ENCODE measurements around the gene CATSPER4. TPM values are rescaled to one million over a fixed set of nuclear protein-coding genes. Genes with fewer than 3 reads are reported as not detected.
"Not testable (repeated sequence)": the region's sequence is repeated elsewhere in the genome, so short reads cannot be mapped to it uniquely, and the experiment has no call there.

CATSPER4 gene
- total RNA-seq, 4 donors from 2014 or later: not detected

- Histone ChIP-seq H3K9me3 (no peaks in the 10 kb centered on the region), H3K27ac (no peak overlapping the region), H3K27me3 (peaks cover 36% of the 10 kb centered on the region), H3K36me3 (no peaks in the 10 kb centered on the region), H3K4me1 (peaks cover 6 to 24% (median 13%) of the 10 kb centered on the region in 4 donors), H3K4me3 (peak overlapping the region in 1 of 4 donors; percentile 42)
- in situ Hi-C loops (cut with MboI; ENCODE audit: low pct_ligation_motif_present in 1 of 4, low pct_unique_long_range_greater_than_20kb in 1 of 4, low sequenced_read_pairs in 3 of 4) (no loop called here), intact Hi-C loops (cut with DNase I; ENCODE audit: low total_unique reads) (no loop called here)
- TF ChIP-seq POLR2A (IDR thresholded peaks at IDR 0.05) (no peak), POLR2AphosphoS5 (IDR thresholded peaks at IDR 0.05) (no peak), EP300 (IDR thresholded peaks at IDR 0.05; ENCODE audit: low read depth) (no peak)
- TF ChIP-seq, protein P1, sequence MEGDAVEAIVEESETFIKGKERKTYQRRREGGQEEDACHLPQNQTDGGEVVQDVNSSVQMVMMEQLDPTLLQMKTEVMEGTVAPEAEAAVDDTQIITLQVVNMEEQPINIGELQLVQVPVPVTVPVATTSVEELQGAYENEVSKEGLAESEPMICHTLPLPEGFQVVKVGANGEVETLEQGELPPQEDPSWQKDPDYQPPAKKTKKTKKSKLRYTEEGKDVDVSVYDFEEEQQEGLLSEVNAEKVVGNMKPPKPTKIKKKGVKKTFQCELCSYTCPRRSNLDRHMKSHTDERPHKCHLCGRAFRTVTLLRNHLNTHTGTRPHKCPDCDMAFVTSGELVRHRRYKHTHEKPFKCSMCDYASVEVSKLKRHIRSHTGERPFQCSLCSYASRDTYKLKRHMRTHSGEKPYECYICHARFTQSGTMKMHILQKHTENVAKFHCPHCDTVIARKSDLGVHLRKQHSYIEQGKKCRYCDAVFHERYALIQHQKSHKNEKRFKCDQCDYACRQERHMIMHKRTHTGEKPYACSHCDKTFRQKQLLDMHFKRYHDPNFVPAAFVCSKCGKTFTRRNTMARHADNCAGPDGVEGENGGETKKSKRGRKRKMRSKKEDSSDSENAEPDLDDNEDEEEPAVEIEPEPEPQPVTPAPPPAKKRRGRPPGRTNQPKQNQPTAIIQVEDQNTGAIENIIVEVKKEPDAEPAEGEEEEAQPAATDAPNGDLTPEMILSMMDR (IDR thresholded peaks at IDR 0.05): no peak
- 40 to 84% methylated on average over 1 to 7 of the region's 7 CpGs for WGBS, 2 donors (ENCODE audit: low coverage in 1 of 2)
- DNase-seq: no peak
Observed at GRCh38 chr1:26224606-26225005, 34.2 kb downstream of the CATSPER4 start.

- peak overlapping the region; percentile 13 to 42 (median 22) for H3K4me3 ChIP-seq
- H3K9me3 ChIP-seq: no peaks in the 10 kb centered on the region
- intact Hi-C loops (cut with DNase I; ENCODE audit: low total_unique reads): no loop called here
- no peak for TF ChIP-seq POLR2AphosphoS5 (IDR thresholded peaks at IDR 0.05)
- no peak for TF ChIP-seq POLR2A (IDR thresholded peaks at IDR 0.05)
- TF ChIP-seq, protein P1 (IDR thresholded peaks at IDR 0.05): no peak
- no peak for TF ChIP-seq EP300 (IDR thresholded peaks at IDR 0.05; ENCODE audit: low read depth)
- H3K27me3 ChIP-seq: peaks cover 36% of the 10 kb centered on the region
- in situ Hi-C loops (cut with MboI; ENCODE audit: low pct_ligation_motif_present in 1 of 4, low pct_unique_long_range_greater_than_20kb in 1 of 4, low sequenced_read_pairs in 3 of 4): no loop called here
- no peaks in the 10 kb centered on the region for H3K36me3 ChIP-seq
- H3K4me1 ChIP-seq: peaks cover 6 to 24% (median 13%) of the 10 kb centered on the region in 4 donors
- DNase-seq: peak; percentile 78
- no peak overlapping the region for H3K27ac ChIP-seq
- 22% methylated on average over 27 of the region's 50 CpGs; no CpG with 5 or more reads in 1 of the 2 donors for WGBS, 2 donors (ENCODE audit: low coverage in 1 of 2)
Observed at GRCh38 chr1:26225033-26225831, 34.8 kb downstream of the CATSPER4 start.

- peaks cover 20% of the 10 kb centered on the region for H3K27me3 ChIP-seq
- H3K4me3 ChIP-seq; intact Hi-C loops (cut with DNase I; ENCODE audit: low total_unique reads); in situ Hi-C loops (cut with MboI; ENCODE audit: low pct_ligation_motif_present in 1 of 4, low pct_unique_long_range_greater_than_20kb in 1 of 4, low sequenced_read_pairs in 3 of 4); H3K9me3 ChIP-seq; DNase-seq; H3K36me3 ChIP-seq; H3K27ac ChIP-seq: not testable (repeated sequence)
- H3K4me1 ChIP-seq: peaks cover 0 to 16% (median 10%) of the 10 kb centered on the region in 4 donors
- WGBS, 2 donors (ENCODE audit: low coverage in 1 of 2): 59 to 81% methylated on average over 2 of the region's 2 CpGs
Observed at GRCh38 chr1:26230682-26231081, 40.3 kb downstream of the CATSPER4 start.

DNA sequence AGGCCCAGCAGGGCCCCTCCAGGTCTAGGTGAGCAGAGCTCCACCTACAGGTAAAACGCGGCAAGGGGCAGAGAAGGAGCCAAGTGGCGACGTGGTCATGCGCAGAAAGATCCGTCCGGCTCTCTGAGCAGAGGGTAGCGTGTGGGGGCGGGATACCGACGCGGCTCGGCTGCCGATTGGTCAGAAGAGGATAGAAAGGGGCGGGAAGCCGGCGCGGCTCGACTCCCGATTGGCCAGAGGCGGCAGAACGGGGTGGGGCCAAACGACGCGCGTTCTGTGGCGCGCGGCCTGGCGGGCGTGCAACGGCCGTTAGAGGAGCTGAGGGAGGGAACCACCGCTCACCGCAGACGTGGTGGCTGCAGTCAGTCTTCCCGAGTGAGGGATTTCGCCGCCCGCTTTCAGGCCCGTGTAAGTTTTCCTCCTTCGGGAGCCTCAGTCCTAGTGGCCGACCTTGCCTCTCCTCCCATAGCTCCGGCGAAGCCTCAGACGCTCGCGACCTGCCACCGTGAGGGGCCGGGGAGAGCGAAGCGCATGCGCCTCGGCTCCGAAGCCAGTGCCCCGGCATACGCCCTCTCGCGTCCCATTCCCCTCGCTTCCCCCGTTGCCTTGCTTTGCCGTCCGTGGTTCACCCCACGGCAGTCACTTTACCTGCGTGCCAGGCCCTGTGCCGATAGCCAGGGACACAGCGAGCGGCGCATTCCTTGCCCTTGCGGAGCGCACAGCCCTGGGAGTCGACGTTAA lies 43.7 kb downstream of the CATSPER4 start, which contains the start of gene CEP85:
CEP85 (plus strand) TSS at position 298 of the 741 bp plus-strand sequence. CDS start 5,584 bp downstream, outside the sequence.
- no peaks in the 10 kb centered on the region for H3K36me3 ChIP-seq
- H3K4me3 ChIP-seq: peak within 1 kb of the TSS; percentile 45 to 69 (median 60)
- intact Hi-C loops (cut with DNase I; ENCODE audit: low total_unique reads) (no loop called here), in situ Hi-C loops (cut with MboI; ENCODE audit: low pct_ligation_motif_present in 1 of 4, low pct_unique_long_range_greater_than_20kb in 1 of 4, low sequenced_read_pairs in 3 of 4) (no loop called here)
- H3K27me3 ChIP-seq: no peaks in the 10 kb centered on the region
- TF ChIP-seq, protein P1 (IDR thresholded peaks at IDR 0.05): peak; percentile 69 to 93 (median 80)
- TF ChIP-seq POLR2A (IDR thresholded peaks at IDR 0.05) (peak; percentile 92), POLR2AphosphoS5 (IDR thresholded peaks at IDR 0.05) (peak; percentile 91 to 96 (median 92)), EP300 (IDR thresholded peaks at IDR 0.05; ENCODE audit: low read depth) (no peak)
- WGBS, 2 donors (ENCODE audit: low coverage in 1 of 2): 1% methylated on average over 72 of the region's 73 CpGs; no CpG with 5 or more reads in 1 of the 2 donors
- peaks cover 0 to 21% (median 10%) of the 10 kb centered on the region in 4 donors for H3K4me1 ChIP-seq
- H3K27ac ChIP-seq: peak within 1 kb of the TSS; percentile 89 to 97 (median 93)
- peak; percentile 99 for DNase-seq
- no peaks in the 10 kb centered on the region for H3K9me3 ChIP-seq

Data from transverse colon (tissue), 4 donors.